Neural cell (in vitro differentiated cells): ENCODE results near the gene SYP.

Experiments
- EP300 ChIP-seq: fragments of 450-650 bp; conservative IDR thresholded peaks from 2 replicates; pipeline ENCODE4 v1.6.1; 2014; ENCODE audit warnings: antibody characterized with exemption, mild to moderate bottlenecking, moderate library complexity; ENCODE audit not compliant: poor library complexity, severe bottlenecking
- EZH2 ChIP-seq: fragments of 200-600, 300-800 bp; shearing (Covaris generic), sonication (generic); IDR thresholded peaks from 2 replicates; pipeline ENCODE4 v1.6.1; 2014; ENCODE audit warnings: antibody characterized with exemption, low read length, borderline replicate concordance, mild to moderate bottlenecking; ENCODE audit not compliant: insufficient read depth, poor library complexity, severe bottlenecking
- POLR2AphosphoS5 ChIP-seq: IDR thresholded peaks from 2 replicates; pipeline ENCODE4 v1.6.1; 2012
- RAD21 ChIP-seq: fragments of 450-650 bp; conservative IDR thresholded peaks from 2 replicates; pipeline ENCODE4 v1.6.1; 2014; ENCODE audit warnings: antibody characterized with exemption, mild to moderate bottlenecking, moderate library complexity
- SMC3 ChIP-seq: fragments of 450-650 bp; conservative IDR thresholded peaks from 2 replicates; pipeline ENCODE4 v1.6.1; 2014; ENCODE audit warnings: antibody characterized with exemption, mild to moderate bottlenecking, moderate library complexity; ENCODE audit not compliant: poor library complexity
- TAF1 ChIP-seq: IDR thresholded peaks from 2 replicates; pipeline ENCODE4 v1.6.1; 2012; ENCODE audit warnings: low read depth
- TF ChIP-seq, protein P1 (sequence below): IDR thresholded peaks from 2 replicates; pipeline ENCODE4 v1.6.1; 2012; ENCODE audit warnings: borderline replicate concordance
- TF ChIP-seq, protein P2 (sequence below): fragments of 450-650 bp; IDR thresholded peaks from 2 replicates; pipeline ENCODE4 v1.5.1; 2014; ENCODE audit warnings: antibody characterized with exemption, mild to moderate bottlenecking, moderate library complexity; ENCODE audit not compliant: poor library complexity, severe bottlenecking

DNA sequence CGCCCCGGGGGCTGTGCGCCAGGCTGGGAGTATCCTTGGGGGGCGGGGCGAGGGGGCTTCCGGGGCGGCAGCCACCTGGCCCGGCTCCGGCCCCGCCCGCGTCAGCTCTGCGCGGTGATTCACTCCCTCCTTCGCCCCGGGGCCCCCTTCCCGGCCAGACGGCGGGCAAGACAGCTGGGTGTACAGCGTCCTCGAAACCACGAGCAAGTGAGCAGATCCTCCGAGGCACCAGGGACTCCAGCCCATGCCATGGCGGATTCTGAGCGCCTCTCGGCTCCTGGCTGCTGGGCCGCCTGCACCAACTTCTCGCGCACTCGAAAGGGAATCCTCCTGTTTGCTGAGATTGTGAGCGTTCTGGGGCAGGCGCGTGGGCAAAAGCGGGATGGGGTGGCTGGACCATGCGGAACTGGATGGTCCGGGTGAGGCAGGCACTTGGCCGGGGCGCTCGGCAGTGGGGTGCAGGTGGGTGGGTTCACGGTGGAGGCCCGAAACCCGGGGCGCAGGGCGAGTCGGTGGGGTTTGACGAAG lies 28.2 kb downstream of the SYP start, which contains the start of gene PLP2:
- TF ChIP-seq EZH2 (no peak), SMC3 (no peak), RAD21 (no peak), POLR2AphosphoS5 (no peak), TAF1 (no peak), EP300 (no peak)
- TF ChIP-seq, protein P1, sequence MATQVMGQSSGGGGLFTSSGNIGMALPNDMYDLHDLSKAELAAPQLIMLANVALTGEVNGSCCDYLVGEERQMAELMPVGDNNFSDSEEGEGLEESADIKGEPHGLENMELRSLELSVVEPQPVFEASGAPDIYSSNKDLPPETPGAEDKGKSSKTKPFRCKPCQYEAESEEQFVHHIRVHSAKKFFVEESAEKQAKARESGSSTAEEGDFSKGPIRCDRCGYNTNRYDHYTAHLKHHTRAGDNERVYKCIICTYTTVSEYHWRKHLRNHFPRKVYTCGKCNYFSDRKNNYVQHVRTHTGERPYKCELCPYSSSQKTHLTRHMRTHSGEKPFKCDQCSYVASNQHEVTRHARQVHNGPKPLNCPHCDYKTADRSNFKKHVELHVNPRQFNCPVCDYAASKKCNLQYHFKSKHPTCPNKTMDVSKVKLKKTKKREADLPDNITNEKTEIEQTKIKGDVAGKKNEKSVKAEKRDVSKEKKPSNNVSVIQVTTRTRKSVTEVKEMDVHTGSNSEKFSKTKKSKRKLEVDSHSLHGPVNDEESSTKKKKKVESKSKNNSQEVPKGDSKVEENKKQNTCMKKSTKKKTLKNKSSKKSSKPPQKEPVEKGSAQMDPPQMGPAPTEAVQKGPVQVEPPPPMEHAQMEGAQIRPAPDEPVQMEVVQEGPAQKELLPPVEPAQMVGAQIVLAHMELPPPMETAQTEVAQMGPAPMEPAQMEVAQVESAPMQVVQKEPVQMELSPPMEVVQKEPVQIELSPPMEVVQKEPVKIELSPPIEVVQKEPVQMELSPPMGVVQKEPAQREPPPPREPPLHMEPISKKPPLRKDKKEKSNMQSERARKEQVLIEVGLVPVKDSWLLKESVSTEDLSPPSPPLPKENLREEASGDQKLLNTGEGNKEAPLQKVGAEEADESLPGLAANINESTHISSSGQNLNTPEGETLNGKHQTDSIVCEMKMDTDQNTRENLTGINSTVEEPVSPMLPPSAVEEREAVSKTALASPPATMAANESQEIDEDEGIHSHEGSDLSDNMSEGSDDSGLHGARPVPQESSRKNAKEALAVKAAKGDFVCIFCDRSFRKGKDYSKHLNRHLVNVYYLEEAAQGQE: no peak
- TF ChIP-seq, protein P2, sequence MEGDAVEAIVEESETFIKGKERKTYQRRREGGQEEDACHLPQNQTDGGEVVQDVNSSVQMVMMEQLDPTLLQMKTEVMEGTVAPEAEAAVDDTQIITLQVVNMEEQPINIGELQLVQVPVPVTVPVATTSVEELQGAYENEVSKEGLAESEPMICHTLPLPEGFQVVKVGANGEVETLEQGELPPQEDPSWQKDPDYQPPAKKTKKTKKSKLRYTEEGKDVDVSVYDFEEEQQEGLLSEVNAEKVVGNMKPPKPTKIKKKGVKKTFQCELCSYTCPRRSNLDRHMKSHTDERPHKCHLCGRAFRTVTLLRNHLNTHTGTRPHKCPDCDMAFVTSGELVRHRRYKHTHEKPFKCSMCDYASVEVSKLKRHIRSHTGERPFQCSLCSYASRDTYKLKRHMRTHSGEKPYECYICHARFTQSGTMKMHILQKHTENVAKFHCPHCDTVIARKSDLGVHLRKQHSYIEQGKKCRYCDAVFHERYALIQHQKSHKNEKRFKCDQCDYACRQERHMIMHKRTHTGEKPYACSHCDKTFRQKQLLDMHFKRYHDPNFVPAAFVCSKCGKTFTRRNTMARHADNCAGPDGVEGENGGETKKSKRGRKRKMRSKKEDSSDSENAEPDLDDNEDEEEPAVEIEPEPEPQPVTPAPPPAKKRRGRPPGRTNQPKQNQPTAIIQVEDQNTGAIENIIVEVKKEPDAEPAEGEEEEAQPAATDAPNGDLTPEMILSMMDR: no peak
